Left ventricle myocardium superior (tissue), 1 donor: ENCODE results near the gene TMEM115. TPM values are rescaled to one million over a fixed set of nuclear protein-coding genes. Genes with fewer than 3 reads are reported as not detected.

Experiments used
- ATAC-seq: fragments of 200-7000 bp; cut with Tn5 transposase; one replicate; pipeline ENCODE4 v1.9.1; 2020; ENCODE audit warnings: mild to moderate bottlenecking, moderate library complexity
- DNase-seq: peaks from one replicate; pipeline ENCODE4 v3.0.0-alpha.2; 2020
- intact Hi-C: fragments of 100-400 bp; cut with micrococcal nuclease; formaldehyde crosslinking; loops from one replicate; pipeline ENCODE4 v1.11.0; 2022
- total RNA-seq: library from RNA; stranded (reverse); fragmentation: NEBNext Ultra II Directional; extraction: Animal tissue kit (Norgen Biotek cat#: 25700); gene quantifications from one replicate; pipeline ENCODE4 v1.2.1, GENCODE V29; 2021
- donor health status: DM: no; HTN: yes; CAD: no; lungs with severe emphysema.

Gene TMEM115
- total RNA-seq, 1 donor from 2014 or later: 27.4 TPM

DNA sequence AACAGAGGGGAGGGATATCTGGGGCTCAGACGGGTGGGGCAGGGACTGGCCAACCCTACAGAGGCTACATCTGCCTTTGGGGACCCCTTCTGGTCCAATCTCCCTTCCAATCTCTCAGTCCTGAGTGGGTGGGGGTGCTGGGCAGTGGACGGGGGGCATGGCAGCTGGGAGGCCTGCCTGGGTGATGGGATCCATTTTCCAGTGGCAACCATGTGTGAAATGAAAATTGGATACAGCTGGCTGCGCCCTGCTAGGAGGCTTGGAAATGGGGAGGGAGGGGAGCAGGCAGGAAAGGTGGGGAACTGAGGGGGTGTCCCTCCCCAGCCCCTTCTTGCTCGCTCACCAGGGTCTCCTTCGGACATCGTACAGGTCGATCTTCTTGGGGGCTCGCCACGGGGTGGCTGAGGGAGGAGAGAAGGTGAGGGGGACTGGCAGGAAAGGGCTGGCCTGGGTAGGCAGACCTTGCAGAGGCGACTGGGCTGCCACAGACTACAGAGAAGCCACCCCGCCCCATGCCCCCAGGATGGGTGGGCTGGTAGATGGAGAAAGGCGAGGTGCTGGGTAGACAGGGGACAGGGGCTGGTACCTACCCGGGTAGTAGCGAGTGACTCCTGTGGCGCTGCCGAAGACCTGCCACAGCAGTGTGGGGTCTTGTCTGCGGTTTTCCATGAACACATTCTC lies 21.2 kb upstream of the TMEM115 start:
- intact Hi-C loops: no loop called here
- no peak for ATAC-seq

DNA sequence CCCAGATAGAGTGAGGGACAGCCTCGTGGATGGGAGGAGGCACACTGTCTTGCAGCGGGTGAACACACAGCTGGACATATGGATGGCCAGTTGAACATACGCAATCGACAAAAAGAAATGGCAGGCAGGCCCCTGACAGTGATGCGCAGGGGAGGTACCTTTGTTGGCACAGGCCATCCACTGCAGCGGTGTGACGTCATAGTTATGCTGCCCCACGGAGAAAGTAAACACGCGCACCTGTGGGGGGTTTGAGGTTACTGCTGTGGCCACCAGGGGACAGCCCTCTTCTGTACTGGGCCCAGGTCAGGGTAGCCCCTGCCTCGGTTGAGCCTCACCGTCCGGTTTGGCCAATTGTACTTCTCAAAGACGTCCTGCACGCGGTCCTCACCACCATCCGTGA lies 19.4 kb upstream of the TMEM115 start:
- intact Hi-C loops: no loop called here
- no peak for ATAC-seq
- no peak for DNase-seq

More for the DNA sequence above, 21.2 kb upstream of the TMEM115 start:
- DNase-seq: no peak

DNA sequence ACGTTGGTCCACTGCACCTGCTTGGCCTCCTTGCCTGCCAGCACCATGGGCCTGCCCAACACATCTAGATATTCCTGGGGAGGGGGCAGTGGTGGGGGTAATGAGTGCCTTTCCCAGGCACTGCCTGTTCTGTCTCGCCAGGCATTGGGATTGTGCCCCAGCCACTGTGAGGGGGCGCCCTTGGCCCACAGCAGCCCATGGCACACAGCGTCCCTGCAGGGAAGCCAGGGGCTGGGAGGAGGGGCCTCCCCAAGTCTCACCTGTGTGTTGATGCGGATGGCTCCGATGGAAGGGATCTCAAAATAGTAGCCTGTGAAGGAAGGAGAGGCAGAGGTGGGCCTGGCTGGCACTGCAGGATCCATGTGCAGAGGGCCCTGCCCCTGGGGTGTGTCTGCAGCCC lies 18.7 kb upstream of the TMEM115 start:
- ATAC-seq (no peak), DNase-seq (no peak)
- intact Hi-C loops: no loop called here

DNA sequence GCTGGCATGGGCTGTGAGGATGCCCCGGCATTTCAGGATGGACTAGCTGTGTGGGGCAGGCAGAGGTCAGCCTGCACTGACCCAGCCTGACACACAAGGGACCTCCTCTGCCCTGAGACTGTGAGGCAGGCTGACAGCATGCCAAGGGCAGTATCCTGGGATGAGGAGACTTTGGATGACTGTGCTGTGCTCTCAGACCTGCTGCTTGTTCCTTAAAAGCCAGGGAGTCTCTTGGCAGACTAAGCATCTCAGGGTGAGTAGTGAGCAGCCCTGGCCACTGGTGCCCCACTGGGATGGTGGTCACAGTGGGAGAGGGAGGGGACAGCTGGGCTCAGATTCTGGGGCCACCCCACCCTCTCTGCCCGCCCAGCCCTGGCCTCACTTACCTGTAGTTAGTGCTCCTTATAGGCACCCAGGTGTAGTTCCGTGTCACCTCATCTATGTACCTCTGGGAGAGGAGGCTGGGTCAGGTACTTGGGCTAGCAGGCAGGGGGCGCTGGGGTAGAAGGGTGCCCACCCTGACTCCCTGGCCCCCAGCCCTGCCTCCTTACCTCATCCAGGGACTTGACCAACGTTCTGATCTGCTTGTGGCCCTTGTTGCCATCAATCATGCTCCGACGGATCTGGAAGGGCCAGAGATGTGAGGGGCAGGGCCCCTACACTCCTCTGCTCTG lies 16.1 kb upstream of the TMEM115 start:
- intact Hi-C loops: no loop called here
- ATAC-seq (no peak), DNase-seq (no peak)

DNA sequence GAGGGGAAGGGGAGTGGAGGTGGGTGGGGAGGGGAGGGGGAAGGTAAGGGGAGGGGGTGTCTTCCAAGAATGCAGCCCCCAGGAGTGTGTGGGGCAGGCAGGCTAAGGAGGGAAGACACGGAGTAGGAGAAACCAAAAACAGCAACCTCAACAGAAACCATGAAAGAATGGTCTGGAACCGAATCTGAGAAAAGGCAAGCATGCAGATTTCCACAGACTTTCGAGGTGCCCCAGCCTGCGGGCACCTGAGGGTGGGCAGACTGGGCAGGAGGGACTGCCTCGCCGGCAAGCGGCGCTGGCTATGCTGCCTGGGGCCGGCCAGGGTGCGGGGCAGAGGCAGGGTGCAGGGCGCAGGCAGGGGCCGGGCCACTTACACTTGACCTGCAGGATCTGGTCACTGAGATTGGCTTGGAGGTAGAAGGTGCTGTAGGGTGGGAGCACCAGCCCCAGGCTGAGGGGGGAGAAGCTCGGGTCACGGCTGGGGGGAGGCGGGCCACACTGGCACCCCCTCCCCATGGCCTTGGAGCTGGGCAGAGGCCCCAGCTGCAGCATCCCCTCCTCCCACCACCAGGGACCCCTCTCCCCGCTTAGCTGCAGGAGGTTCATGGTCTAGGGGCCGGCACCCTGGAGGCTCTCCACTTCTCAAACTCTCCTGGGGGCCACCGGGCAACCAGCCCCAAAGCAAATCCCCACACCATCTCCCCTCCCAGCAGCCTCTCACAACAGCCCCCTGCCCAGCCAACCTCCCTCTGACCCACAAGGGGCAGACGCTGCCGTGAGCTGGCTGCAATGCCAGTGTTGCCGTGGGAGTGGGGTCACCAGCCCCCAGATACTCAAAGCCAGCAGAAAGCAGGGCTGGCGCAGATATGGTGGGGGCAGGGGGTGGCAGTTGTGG lies 15.3 kb upstream of the TMEM115 start:
- intact Hi-C loops: no loop called here
- no peak for ATAC-seq
- no peak for DNase-seq

DNA sequence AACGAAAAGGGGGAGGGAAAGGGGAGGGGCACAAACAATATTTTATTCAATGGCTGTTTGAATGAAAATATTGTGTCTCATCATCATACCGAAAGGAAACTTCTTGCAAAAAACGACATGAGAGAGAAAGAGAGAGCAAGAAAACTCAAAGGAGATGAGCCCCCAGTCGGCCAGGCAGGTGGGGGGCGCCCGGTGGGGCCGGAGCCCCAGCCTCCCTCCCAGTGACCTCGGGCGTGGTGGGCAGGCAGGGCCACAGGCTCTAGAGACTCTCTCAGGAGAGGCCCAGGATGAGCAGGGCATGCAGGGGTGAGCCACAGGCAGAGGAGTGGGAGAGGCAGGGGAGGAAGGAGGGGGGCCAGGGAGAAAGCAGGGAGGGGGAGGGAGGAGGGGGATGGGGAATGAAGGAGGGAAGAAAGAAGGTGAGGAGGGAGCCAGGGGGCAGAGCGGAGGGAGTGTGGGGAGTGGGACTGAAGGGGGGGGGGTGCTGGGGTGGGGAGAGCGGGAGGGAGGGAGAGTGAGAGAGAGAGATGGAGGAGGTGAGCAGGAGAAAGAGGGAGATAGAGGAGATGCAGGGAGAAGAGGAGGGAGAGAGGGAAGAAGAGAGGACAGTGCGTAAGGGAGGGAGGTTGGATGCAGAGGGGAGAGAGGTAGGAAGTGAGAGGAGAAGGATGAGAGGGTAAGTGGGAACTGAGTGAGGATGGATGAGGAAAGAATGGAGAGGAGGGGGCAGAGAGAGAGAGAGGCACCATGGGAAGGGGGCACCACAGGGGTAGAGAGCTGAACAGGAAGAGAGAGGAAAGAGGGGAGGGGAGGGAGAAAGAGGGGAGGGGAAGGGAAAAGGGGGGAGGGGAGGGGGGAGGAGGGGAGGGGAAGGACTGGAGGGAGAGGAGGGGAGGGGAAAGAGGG lies 14.1 kb upstream of the TMEM115 start:
- no peak for ATAC-seq
- intact Hi-C loops: no loop called here
- no peak for DNase-seq

DNA sequence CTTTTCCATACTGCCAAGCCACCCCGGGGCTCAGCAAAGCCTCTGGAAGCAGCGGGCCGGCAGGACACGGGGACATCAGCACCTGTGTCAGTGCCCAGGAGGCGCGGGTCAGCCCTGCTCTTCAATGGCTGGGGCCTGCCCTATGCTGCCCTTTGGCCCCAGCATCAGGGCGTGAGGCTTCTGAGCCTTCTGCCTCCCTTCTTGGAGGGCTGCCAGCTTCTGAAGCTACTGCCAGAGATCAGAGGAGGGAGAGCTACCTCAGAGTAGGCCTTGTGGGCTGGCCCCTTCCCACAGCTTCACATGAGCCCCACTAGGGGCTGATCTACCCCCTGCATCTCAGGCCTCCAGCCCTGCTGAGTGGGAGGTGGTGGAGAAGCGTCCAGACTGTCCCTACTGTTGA lies 13.0 kb upstream of the TMEM115 start:
- no peak for ATAC-seq
- intact Hi-C loops: no loop called here
- no peak for DNase-seq

DNA sequence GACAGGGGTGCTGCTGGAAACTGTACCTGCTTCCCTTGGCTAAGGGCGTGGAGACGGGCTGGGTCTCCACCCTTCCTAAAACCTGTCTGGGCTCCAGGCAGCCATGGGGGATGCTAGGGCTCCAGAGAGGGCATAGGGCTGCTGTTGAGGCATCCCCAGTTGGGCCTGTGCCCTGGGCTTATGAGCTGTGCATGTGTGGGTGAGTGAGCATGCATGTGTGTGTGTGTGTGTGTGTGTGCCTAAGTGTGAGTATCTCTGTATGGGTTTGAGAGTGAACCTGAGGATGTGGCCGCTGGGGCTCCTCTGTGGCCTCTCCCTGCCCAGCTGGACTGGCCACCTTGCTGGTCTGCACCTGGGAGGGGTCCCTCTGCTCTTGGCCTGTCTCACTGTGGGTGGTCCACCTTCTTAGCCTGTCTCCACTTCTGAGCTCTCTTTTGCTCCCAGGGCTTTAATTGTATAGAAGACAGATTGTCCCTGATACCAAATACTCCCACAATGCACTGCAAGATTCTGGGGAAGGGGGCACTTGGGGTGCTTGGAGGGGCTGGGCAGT lies 11.9 kb upstream of the TMEM115 start:
- no peak for ATAC-seq
- no peak for DNase-seq
- intact Hi-C loops: no loop called here

DNA sequence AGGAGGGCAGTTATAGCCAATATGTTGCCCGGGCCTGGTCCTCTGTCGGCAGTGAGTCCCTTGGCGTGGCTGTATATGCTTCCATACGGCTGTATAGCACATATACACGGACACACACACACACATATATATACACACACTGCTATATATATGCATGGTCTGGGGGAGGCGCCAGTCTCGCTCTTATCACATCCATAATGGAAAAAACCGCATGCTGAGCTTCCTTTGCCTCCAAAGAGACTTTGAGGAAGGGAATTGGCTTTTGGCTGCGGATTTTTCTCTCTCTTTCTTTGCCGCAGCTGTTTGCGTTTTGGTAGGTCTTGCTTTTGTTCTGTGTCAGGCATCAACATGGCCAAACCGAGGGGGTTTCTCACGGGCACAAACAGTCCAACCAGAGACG lies 11.3 kb upstream of the TMEM115 start:
- no peak for ATAC-seq
- intact Hi-C loops: no loop called here
- no peak for DNase-seq

DNA sequence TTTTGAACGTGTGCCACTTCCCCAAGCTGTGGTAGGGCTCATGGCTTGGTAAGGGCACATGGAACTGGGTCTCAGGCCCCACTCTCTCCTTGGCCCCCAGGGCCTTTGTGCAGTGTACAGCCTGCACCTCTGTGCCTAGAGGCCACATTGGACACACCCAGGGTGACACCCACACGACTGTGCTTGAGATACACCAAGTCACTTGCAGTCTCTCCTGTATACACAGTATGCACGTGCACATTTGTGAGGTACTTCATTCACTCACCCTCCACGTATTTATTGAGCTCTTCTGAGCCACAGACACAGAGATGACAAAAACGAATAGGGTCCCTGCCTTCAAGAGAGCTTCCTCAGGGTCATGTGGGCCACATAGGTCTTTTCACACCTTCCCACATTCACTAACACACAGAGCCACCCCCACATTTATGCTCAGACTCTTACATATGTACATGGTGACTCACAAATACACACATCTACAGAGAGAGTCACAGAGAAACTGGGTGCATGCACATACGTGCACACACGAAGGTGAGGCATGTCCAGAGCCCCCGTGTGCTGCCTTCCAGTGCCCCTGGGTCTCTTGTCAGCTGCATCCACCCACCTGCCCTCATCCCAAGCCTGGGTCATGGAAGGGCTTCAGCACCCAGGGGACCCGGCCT lies 9.8 kb upstream of the TMEM115 start:
- DNase-seq (no peak), ATAC-seq (no peak)
- intact Hi-C loops: no loop called here

DNA sequence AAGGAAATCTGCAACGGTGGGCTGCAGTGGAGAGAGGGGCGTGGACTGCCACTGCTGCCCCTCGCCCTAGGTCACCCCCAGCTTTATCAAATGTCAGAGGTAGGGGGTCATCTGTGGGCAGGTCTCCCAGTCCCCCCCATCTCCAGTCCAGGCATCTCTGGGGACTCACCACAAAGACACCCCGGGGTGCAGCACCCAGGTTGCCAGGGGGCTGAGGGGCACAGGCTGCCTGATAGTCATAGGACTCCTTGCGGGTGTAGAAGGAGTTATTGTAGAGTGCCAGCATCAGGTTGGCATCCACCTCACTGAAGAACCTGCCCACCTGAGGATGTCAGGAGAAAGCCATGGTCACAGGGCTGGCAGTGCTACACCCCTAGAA lies 6.5 kb upstream of the TMEM115 start:
- ATAC-seq (no peak), DNase-seq (no peak)
- intact Hi-C loops: no loop called here

DNA sequence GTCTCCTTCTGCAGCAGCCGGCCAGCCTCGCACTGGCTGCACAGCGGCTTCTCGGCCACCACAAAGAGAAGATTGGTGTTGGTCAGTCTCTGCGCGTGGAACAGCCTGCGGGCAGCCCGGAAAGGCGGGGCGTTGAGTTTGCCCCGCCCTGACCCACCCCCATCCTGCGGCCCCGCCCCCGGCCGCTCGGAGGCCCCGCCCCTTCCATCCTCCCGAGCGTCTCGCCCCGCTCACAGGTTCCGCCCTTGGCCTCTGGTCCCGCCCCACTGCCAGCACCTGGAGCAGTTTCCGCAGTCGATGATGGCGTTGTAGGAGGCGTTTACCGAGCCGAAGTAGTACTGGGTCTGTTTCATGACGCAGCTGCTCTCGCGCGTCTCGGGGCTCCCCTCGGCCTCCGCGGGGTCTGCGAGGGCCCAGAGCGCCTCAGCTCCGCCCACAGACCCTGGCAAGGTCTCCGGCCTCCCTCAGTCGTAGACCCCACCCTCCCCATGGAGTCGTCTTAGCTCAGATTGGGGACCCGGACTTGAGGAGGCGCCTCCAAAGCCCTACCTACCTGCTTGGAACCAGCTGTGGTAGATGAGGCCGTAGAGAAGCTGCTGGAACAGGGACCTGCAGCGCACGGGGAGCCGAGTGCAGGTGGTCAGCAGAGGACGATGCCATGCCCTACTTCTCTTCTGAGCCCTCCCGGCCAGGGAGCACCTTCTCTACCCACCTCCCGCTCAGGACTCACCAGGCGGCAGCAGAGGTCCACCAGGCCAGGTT lies 5.9 kb upstream of the TMEM115 start:
- intact Hi-C loops: no loop called here
- ATAC-seq (peak; percentile 88), DNase-seq (peak; percentile 89)

DNA sequence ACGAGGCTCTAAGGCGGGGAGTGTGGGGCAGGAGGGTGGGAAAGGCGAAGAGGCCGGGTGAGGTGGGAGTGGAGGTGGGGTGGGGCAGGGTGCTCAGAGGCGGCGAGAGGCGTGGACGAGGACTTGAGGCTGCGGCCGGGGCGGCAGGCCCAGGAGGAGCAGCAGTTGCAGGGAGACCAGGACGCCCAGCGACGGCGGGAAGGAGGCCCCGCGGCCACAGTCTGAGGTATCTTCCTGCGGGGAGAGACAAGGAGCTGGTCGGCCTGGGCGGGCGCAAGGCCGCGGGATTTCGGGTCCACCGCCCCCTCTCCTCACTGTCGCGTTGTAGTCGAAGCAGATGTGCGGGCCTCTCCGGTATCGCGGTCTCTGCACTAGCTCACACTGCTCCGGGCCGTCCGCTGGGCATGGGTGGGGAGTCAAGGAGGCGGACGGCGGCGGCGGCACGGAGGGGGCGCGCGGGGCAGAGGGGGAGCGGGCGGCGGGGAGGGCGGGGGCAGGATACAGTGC lies 5.3 kb upstream of the TMEM115 start:
- no peak for DNase-seq
- peak; percentile 43 for ATAC-seq
- intact Hi-C loops: no loop called here

DNA sequence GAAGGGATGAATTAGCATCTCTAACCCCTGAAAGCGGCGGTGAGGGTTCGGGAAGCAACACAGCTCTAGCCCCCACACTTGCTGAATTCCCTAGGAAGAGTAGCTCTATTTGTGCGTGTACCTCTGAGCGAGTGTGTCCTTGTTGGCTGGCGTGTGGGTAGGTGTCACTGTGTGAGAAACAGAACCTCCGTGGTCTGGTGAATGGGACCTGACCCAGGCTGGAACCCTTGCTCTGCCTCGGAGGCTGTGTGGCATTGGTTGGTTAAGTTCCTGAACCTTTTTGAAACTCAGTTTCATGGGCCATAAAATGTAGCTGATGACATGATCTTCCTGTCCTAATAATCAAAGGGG lies 414 bp upstream of the TMEM115 start:
- intact Hi-C loops: no loop called here
- no peak for ATAC-seq
- DNase-seq: no peak

DNA sequence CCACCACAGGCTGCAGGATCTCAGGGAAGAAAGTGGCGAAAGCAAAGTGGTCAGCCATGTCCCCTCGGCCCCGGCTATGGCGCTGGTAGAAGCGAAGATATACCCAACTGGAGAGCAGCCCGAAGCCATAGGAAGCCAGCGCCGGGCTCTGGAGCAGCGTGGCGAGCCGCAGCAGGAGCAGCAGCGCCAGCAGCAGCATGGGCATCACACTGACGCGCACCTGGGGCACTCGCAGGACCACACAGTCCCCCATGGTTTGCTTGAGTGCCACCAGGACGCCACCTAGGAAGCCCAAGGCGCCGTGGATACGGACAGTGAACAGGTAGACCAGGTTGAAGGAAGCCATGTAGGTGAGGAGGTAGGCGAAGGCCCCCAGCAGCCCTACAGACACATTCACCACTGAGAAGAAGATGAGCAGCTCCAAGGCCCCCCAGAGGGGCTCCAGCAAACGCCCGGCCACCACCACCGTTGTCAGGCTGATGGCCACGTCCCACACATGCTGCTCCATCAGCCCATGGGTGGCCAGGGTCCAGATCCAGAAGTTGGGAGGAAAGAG lies 888 bp downstream of the TMEM115 start:
- intact Hi-C loops: no loop called here

DNA sequence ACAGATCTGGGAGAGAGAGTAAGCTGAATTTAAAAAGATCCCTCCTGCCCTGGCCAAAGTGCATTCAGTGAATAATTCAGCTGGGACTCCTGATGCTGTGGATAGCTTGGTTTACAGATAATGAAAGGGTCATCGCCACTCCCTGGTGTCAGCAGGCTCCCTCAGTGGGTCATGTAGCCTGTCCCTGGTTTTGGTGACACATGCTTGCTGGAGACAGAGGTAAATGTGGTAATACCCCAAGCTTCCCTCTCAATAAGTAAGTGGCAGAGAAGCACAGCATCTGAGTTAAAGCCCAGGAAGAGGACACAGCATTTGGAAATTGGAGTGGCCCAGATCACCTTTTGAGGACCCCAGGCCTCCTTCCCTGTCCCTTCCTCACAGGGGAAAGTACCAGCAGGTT lies 1.8 kb downstream of the TMEM115 start:
- intact Hi-C loops: no loop called here
- ATAC-seq: no peak

More for the DNA sequence above, 888 bp downstream of the TMEM115 start:
- DNase-seq: no peak
- no peak for ATAC-seq

DNA sequence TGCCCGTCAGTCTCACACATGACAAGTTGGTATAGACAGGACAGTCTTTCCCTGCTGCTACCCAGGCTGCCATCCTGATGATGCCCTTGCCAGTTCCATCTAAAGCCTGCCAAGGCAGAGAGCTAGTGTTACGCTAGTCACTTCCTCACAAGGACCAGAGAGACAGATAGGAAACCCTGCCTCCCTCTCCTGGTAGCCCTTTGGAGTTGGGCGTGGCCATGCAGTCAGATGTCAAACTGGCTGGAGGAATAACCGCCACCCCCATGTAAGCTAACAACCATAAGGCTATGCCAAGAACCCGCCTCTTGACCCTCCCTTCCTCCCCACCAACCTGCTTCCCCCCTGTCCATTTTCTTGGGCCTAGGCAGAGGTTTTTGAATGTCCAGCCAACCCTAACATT lies 2.8 kb downstream of the TMEM115 start:
- ATAC-seq (peak; percentile 13), DNase-seq (peak; percentile 49)
- intact Hi-C loops: no loop called here

More for the DNA sequence above, 1.8 kb downstream of the TMEM115 start:
- no peak for DNase-seq
